ENCODE measurements around the gene EMILIN2. TPM values are rescaled to one million over a fixed set of nuclear protein-coding genes. Genes with fewer than 3 reads are reported as not detected.
A peak's percentile ranks its signal among the peaks of the same experiment; 100 is the strongest.

The EMILIN2 gene
- total RNA-seq, 5 donors from 2014 or later (not counting 1 experiment from before 2014, with no cell fraction given) = 3.3 to 19.2 (median 15.0) TPM

- Mint-ChIP-seq H3K4me1 (peaks cover 21 to 24% (median 22%) of the 10 kb centered on the region in 3 donors), H3K9me3 (no peaks in the 10 kb centered on the region), H3K27me3 (no peaks in the 10 kb centered on the region), H3K4me3 (no peak overlapping the region), H3K36me3 (peaks cover 54% of the 10 kb centered on the region), H3K27ac (peak overlapping the region in 1 of 2 donors; percentile 85)
- no peak overlapping the region for H3K4me3 ChIP-seq (ENCODE audit: control insufficient read depth in 1 of 2, extremely low read depth in 1 of 2, low read length in 1 of 2)
- no peak for ATAC-seq (replicated peaks in 1 of 4)
- 94% methylated on average over 10 of the region's 18 CpGs for WGBS (ENCODE audit: insufficient coverage)
- ChIA-PET CTCF (interaction anchor here in 1 of 2 donors (0.5 kb wide), 1 partner anchor 178 kb away, joined by 4 read pairs; no protein-coding TSS in a partner anchor), POLR2A (interaction anchor here in 1 of 2 donors (0.6 kb wide), 1 partner anchor 172 kb away, joined by 4 read pairs; no protein-coding TSS in a partner anchor)
- H3K4me1 ChIP-seq (ENCODE audit: control insufficient read depth in 1 of 2, extremely low read depth in 1 of 2, insufficient read depth in 2 of 2, low read length in 2 of 2) = peaks cover 0 to 6% of the 10 kb centered on the region in 2 experiments
- H3K36me3 ChIP-seq (ENCODE audit: control insufficient read depth in 2 of 2, extremely low read depth in 1 of 2, insufficient read depth in 1 of 2, low read length in 1 of 2) = peaks cover 33 to 86% of the 10 kb centered on the region in 2 donors
- DNase-seq = no peak
- H3K27me3 ChIP-seq (replicated peaks in 1 of 2; ENCODE audit: control insufficient read depth in 2 of 2, extremely low read depth in 1 of 2, insufficient read depth in 2 of 2, low read length in 1 of 2) = no peaks in the 10 kb centered on the region
- no peak overlapping the region for H3K27ac ChIP-seq (ENCODE audit: low read length)
- H3K9me3 ChIP-seq = no peaks in the 10 kb centered on the region
Measured at GRCh38 chr18:2918761-2919550, 72.2 kb downstream of the EMILIN2 start.

DNA sequence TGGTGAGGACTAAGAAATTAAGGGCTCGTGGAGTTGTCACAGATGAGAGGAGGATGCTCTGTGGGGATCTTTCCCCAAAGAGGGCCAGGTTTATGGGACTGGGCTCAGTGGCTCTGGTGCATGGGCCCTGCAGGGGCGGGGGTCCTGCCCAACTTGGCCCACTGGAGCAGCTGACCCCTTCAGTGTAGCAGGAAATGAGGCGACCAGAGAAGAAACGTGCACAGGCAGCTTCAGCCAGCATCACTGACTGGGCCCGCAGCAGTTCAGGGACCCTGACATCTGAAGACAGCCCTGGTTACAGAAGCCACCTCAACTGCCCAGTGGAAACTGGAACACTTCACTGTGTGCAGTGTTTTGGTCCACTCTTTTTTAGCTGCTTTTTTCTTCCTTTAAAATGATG lies 72.8 kb downstream of the EMILIN2 start:
- H3K36me3 ChIP-seq (ENCODE audit: control insufficient read depth in 2 of 2, extremely low read depth in 1 of 2, insufficient read depth in 1 of 2, low read length in 1 of 2) = peaks cover 31 to 91% of the 10 kb centered on the region in 2 donors
- ATAC-seq (replicated peaks in 1 of 4) (no peak), DNase-seq (no peak)
- H3K27ac Mint-ChIP-seq = peak overlapping the region in 1 of 2 donors; percentile 11
- H3K27me3 ChIP-seq (replicated peaks in 1 of 2; ENCODE audit: control insufficient read depth in 2 of 2, extremely low read depth in 1 of 2, insufficient read depth in 2 of 2, low read length in 1 of 2) = no peaks in the 10 kb centered on the region
- H3K4me3 ChIP-seq (ENCODE audit: control insufficient read depth in 1 of 2, extremely low read depth in 1 of 2, low read length in 1 of 2) = no peak overlapping the region
- CTCF ChIA-PET = interaction anchor here in 1 of 2 donors (0.5 kb wide), 1 partner anchor 853 kb away, joined by 5 read pairs; no protein-coding TSS in a partner anchor
- H3K27me3 Mint-ChIP-seq = no peaks in the 10 kb centered on the region
- H3K27ac ChIP-seq (ENCODE audit: low read length) = no peak overlapping the region
- peaks cover 21 to 24% (median 22%) of the 10 kb centered on the region in 3 donors for H3K4me1 Mint-ChIP-seq
- POLR2A ChIA-PET = no interaction called here
- 92% methylated on average over 5 of the region's 5 CpGs for WGBS (ENCODE audit: insufficient coverage)
- no peak overlapping the region for H3K4me3 Mint-ChIP-seq
- H3K4me1 ChIP-seq (ENCODE audit: control insufficient read depth in 1 of 2, extremely low read depth in 1 of 2, insufficient read depth in 2 of 2, low read length in 2 of 2) = peaks cover 0 to 6% of the 10 kb centered on the region in 2 experiments
- no peaks in the 10 kb centered on the region for H3K9me3 ChIP-seq
- H3K36me3 Mint-ChIP-seq = peaks cover 61% of the 10 kb centered on the region
- no peaks in the 10 kb centered on the region for H3K9me3 Mint-ChIP-seq

GRCh38 chr18:2920027-2920426 lies 73.2 kb downstream of the EMILIN2 start:
- H3K36me3 Mint-ChIP-seq = peaks cover 65% of the 10 kb centered on the region
- no peaks in the 10 kb centered on the region for H3K27me3 Mint-ChIP-seq
- peaks cover 21 to 24% (median 22%) of the 10 kb centered on the region in 3 donors for H3K4me1 Mint-ChIP-seq
- ChIA-PET CTCF (interaction anchor here in 1 of 2 donors (0.5 kb wide), 1 partner anchor 852 kb away, joined by 5 read pairs; no protein-coding TSS in a partner anchor), POLR2A (interaction anchor here in 1 of 2 donors (0.8 kb wide), 1 partner anchor 91 kb away, joined by 3 read pairs; no protein-coding TSS in a partner anchor)
- no peak overlapping the region for H3K4me3 ChIP-seq (ENCODE audit: control insufficient read depth in 1 of 2, extremely low read depth in 1 of 2, low read length in 1 of 2)
- WGBS (ENCODE audit: insufficient coverage) = 90% methylated on average over 9 of the region's 11 CpGs
- H3K27ac ChIP-seq (ENCODE audit: low read length) = no peak overlapping the region
- peaks cover 0 to 6% of the 10 kb centered on the region in 2 experiments for H3K4me1 ChIP-seq (ENCODE audit: control insufficient read depth in 1 of 2, extremely low read depth in 1 of 2, insufficient read depth in 2 of 2, low read length in 2 of 2)
- no peaks in the 10 kb centered on the region for H3K27me3 ChIP-seq (replicated peaks in 1 of 2; ENCODE audit: control insufficient read depth in 2 of 2, extremely low read depth in 1 of 2, insufficient read depth in 2 of 2, low read length in 1 of 2)
- no peaks in the 10 kb centered on the region for H3K9me3 Mint-ChIP-seq
- ATAC-seq (replicated peaks in 1 of 4) (no peak), DNase-seq (no peak)
- H3K27ac Mint-ChIP-seq = peak overlapping the region in 1 of 2 donors; percentile 46
- no peak overlapping the region for H3K4me3 Mint-ChIP-seq
- no peaks in the 10 kb centered on the region for H3K9me3 ChIP-seq
- peaks cover 33 to 91% of the 10 kb centered on the region in 2 donors for H3K36me3 ChIP-seq (ENCODE audit: control insufficient read depth in 2 of 2, extremely low read depth in 1 of 2, insufficient read depth in 1 of 2, low read length in 1 of 2)

- Mint-ChIP-seq H3K36me3 (peaks cover 71% of the 10 kb centered on the region), H3K27me3 (no peaks in the 10 kb centered on the region), H3K9me3 (no peaks in the 10 kb centered on the region), H3K4me1 (peaks cover 21 to 24% (median 22%) of the 10 kb centered on the region in 3 donors), H3K27ac (peak overlapping the region in 1 of 2 donors; percentile 46), H3K4me3 (no peak overlapping the region)
- DNase-seq (no peak), ATAC-seq (replicated peaks in 1 of 4) (no peak)
- Histone ChIP-seq H3K36me3 (ENCODE audit: control insufficient read depth in 2 of 2, extremely low read depth in 1 of 2, insufficient read depth in 1 of 2, low read length in 1 of 2) (peaks cover 33 to 93% of the 10 kb centered on the region in 2 donors), H3K4me1 (ENCODE audit: control insufficient read depth in 1 of 2, extremely low read depth in 1 of 2, insufficient read depth in 2 of 2, low read length in 2 of 2) (peaks cover 0 to 6% of the 10 kb centered on the region in 2 experiments), H3K27me3 (replicated peaks in 1 of 2; ENCODE audit: control insufficient read depth in 2 of 2, extremely low read depth in 1 of 2, insufficient read depth in 2 of 2, low read length in 1 of 2) (no peaks in the 10 kb centered on the region), H3K9me3 (no peaks in the 10 kb centered on the region), H3K4me3 (ENCODE audit: control insufficient read depth in 1 of 2, extremely low read depth in 1 of 2, low read length in 1 of 2) (no peak overlapping the region), H3K27ac (ENCODE audit: low read length) (no peak overlapping the region)
- ChIA-PET POLR2A (interaction anchor here in 1 of 2 donors (0.8 kb wide), 1 partner anchor 90 kb away, joined by 3 read pairs; no protein-coding TSS in a partner anchor), CTCF (no interaction called here)
- WGBS (ENCODE audit: insufficient coverage) = 98% methylated on average over 10 of the region's 16 CpGs
Measured at GRCh38 chr18:2920546-2921343, 73.9 kb downstream of the EMILIN2 start.

DNA sequence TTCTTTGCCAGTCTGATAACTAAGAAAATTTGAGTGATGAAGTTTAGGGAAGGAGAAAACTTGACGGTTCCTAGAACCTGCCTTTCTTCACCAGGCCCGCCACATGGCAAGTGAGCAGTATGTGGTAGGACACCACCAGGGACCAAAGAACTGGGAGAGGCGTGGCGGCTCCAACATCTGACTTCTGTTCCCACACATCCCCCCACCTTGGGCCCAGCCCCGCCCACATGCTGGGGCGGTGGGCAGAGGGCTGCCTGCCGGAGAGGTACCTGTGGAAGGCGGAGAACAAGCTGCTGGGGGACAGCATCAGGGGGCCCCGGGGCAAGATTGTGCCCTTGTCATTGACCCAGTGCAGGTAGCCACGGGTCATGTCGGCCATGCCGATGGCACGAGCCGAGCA lies 75.0 kb downstream of the EMILIN2 start:
- H3K27ac Mint-ChIP-seq = no peak overlapping the region
- ATAC-seq (replicated peaks in 1 of 4) = no peak
- peaks cover 17 to 20% (median 18%) of the 10 kb centered on the region in 3 donors for H3K4me1 Mint-ChIP-seq
- no peak for DNase-seq
- H3K27me3 Mint-ChIP-seq = no peaks in the 10 kb centered on the region
- ChIA-PET POLR2A (no interaction called here), CTCF (no interaction called here)
- peaks cover 0 to 6% of the 10 kb centered on the region in 2 experiments for H3K4me1 ChIP-seq (ENCODE audit: control insufficient read depth in 1 of 2, extremely low read depth in 1 of 2, insufficient read depth in 2 of 2, low read length in 2 of 2)
- H3K27me3 ChIP-seq (replicated peaks in 1 of 2; ENCODE audit: control insufficient read depth in 2 of 2, extremely low read depth in 1 of 2, insufficient read depth in 2 of 2, low read length in 1 of 2) = no peaks in the 10 kb centered on the region
- no peaks in the 10 kb centered on the region for H3K9me3 ChIP-seq
- WGBS (ENCODE audit: insufficient coverage) = 98% methylated on average over 9 of the region's 14 CpGs
- no peak overlapping the region for H3K4me3 Mint-ChIP-seq
- peaks cover 32 to 93% of the 10 kb centered on the region in 2 donors for H3K36me3 ChIP-seq (ENCODE audit: control insufficient read depth in 2 of 2, extremely low read depth in 1 of 2, insufficient read depth in 1 of 2, low read length in 1 of 2)
- no peak overlapping the region for H3K27ac ChIP-seq (ENCODE audit: low read length)
- no peak overlapping the region for H3K4me3 ChIP-seq (ENCODE audit: control insufficient read depth in 1 of 2, extremely low read depth in 1 of 2, low read length in 1 of 2)
- H3K9me3 Mint-ChIP-seq = no peaks in the 10 kb centered on the region
- H3K36me3 Mint-ChIP-seq = peaks cover 65% of the 10 kb centered on the region

GRCh38 chr18:2923464-2923863 lies 76.7 kb downstream of the EMILIN2 start:
- peaks cover 36 to 97% of the 10 kb centered on the region in 2 donors for H3K36me3 ChIP-seq (ENCODE audit: control insufficient read depth in 2 of 2, extremely low read depth in 1 of 2, insufficient read depth in 1 of 2, low read length in 1 of 2)
- no peaks in the 10 kb centered on the region for H3K4me1 ChIP-seq (ENCODE audit: control insufficient read depth in 1 of 2, extremely low read depth in 1 of 2, insufficient read depth in 2 of 2, low read length in 2 of 2)
- Mint-ChIP-seq H3K36me3 (peaks cover 61% of the 10 kb centered on the region), H3K4me3 (no peak overlapping the region), H3K27ac (no peak overlapping the region), H3K4me1 (peaks cover 2 to 4% (median 2%) of the 10 kb centered on the region in 3 donors), H3K9me3 (no peaks in the 10 kb centered on the region), H3K27me3 (no peaks in the 10 kb centered on the region)
- CTCF ChIA-PET = interaction anchor here in 1 of 2 donors (0.5 to 0.7 kb wide), 2 partner anchors 62 to 236 kb away, joined by 3 to 7 read pairs; no protein-coding TSS in a partner anchor
- no peak for DNase-seq
- ATAC-seq (replicated peaks in 1 of 4) = no peak
- no peaks in the 10 kb centered on the region for H3K9me3 ChIP-seq
- WGBS (ENCODE audit: insufficient coverage) = 89% methylated on average over 3 of the region's 6 CpGs
- H3K27me3 ChIP-seq (replicated peaks in 1 of 2; ENCODE audit: control insufficient read depth in 2 of 2, extremely low read depth in 1 of 2, insufficient read depth in 2 of 2, low read length in 1 of 2) = no peaks in the 10 kb centered on the region
- POLR2A ChIA-PET = interaction anchor here (0.7 kb wide), 2 partner anchors 271 to 317 kb away, joined by 8 to 9 read pairs; no protein-coding TSS in a partner anchor
- no peak overlapping the region for H3K27ac ChIP-seq (ENCODE audit: low read length)
- H3K4me3 ChIP-seq (ENCODE audit: control insufficient read depth in 1 of 2, extremely low read depth in 1 of 2, low read length in 1 of 2) = no peak overlapping the region
